IMR-90 (cell line): Measurements from ENCODE around the gene OSBPL6. TPM values are rescaled to one million over a fixed set of nuclear protein-coding genes. Genes with fewer than 3 reads are reported as not detected.
A peak's percentile ranks its signal among the peaks of the same experiment; 100 is the strongest.

Source experiments
- ATAC-seq: fragments of 200-7000 bp; cut with Tn5 transposase; 2 replicates; pipeline ENCODE4 v1.9.1; 2020; ENCODE audit warnings: low read depth, mild to moderate bottlenecking, moderate library complexity
- BruUV-seq: library from RNA; stranded (reverse); fragments of 400-500 nt; replicated peaks from 2 replicates; lab custom pipeline; 2021; lab: Mats Ljungman, UMichigan
- CTCF ChIA-PET: fragments of 300-600 bp; formaldehyde crosslinking; extraction: SDS; loops from one replicate; lab custom pipeline; 2021; ENCODE audit warnings: antibody characterized with exemption; lab: Yijun Ruan, JAX
- POLR2A ChIA-PET: fragments of 300-600 bp; sonication (Branson Sonifier 250); formaldehyde crosslinking; loops from one replicate; lab custom pipeline; 2022; ENCODE audit warnings: antibody characterized with exemption; ENCODE audit not compliant: unreplicated experiment; lab: Charles Lee
- DNase-seq: peaks from one replicate; pipeline ENCODE4 v3.0.0; 2013
- H2AFZ ChIP-seq: replicated peaks from 2 replicates; pipeline ENCODE3; 2013; ENCODE audit warnings: low read length, mild to moderate bottlenecking; ENCODE audit not compliant: poor library complexity
- H2AK5ac ChIP-seq: 2 replicates; pipeline ENCODE4 v1.6.1; 2013; ENCODE audit warnings: low read depth, low read length, inconsistent platforms
- H2AK9ac ChIP-seq: replicated peaks from 2 replicates; pipeline ENCODE3; 2013; ENCODE audit warnings: mild to moderate bottlenecking, low read depth, low read length, moderate library complexity; ENCODE audit not compliant: poor library complexity
- H2BK120ac ChIP-seq: 2 replicates; pipeline ENCODE4 v1.6.1; 2013; ENCODE audit warnings: low read depth, low read length, inconsistent platforms
- H2BK15ac ChIP-seq: 3 replicates; pipeline ENCODE4 v1.6.1; 2013; ENCODE audit warnings: low read depth, low read length, inconsistent platforms
- H2BK20ac ChIP-seq: 2 replicates; pipeline ENCODE4 v1.6.1; 2013; ENCODE audit warnings: low read depth, mild to moderate bottlenecking, inconsistent platforms, low read length, moderate library complexity
- H2BK5ac ChIP-seq: 2 replicates; pipeline ENCODE4 v1.6.1; 2013; ENCODE audit warnings: mild to moderate bottlenecking, low read depth, low read length, inconsistent platforms; ENCODE audit not compliant: poor library complexity, severe bottlenecking
- H3K14ac ChIP-seq: replicated peaks from 2 replicates; pipeline ENCODE4 v1.6.1; 2013; ENCODE audit warnings: low read depth, low read length, inconsistent platforms
- H3K18ac ChIP-seq: 2 replicates; pipeline ENCODE4 v1.6.1; 2013; ENCODE audit warnings: low read depth, low read length, control low read depth
- H3K23ac ChIP-seq: 2 replicates; pipeline ENCODE4 v1.6.1; 2013; ENCODE audit warnings: low read depth, low read length, inconsistent platforms
- H3K27ac ChIP-seq: 2 replicates; pipeline ENCODE4 v1.5.1; 2013; ENCODE audit warnings: mild to moderate bottlenecking, control low read depth, low read length; ENCODE audit not compliant: insufficient read depth
- H3K27me3 ChIP-seq: 2 replicates; pipeline ENCODE4 v1.6.1; 2013; ENCODE audit warnings: low read length; ENCODE audit not compliant: control insufficient read depth, insufficient read depth
- H3K36me3 ChIP-seq: 2 replicates; pipeline ENCODE4 v1.6.1; 2013; ENCODE audit warnings: low read length, mixed read lengths; ENCODE audit not compliant: control insufficient read depth, insufficient read depth
- H3K4ac ChIP-seq: 2 replicates; pipeline ENCODE4 v1.6.1; 2013; ENCODE audit warnings: low read depth, low read length, inconsistent platforms
- H3K4me1 ChIP-seq: 2 replicates; pipeline ENCODE4 v1.6.1; 2013; ENCODE audit warnings: low read length, mixed read lengths; ENCODE audit not compliant: control insufficient read depth, insufficient read depth
- H3K4me2 ChIP-seq: 2 replicates; pipeline ENCODE4 v1.6.1; 2013; ENCODE audit warnings: low read depth, mild to moderate bottlenecking, control low read depth, low read length, moderate library complexity
- H3K4me3 ChIP-seq: 2 replicates; pipeline ENCODE4 v1.5.1; 2013; ENCODE audit warnings: low read depth, mild to moderate bottlenecking, control low read depth, low read length, moderate library complexity; ENCODE audit not compliant: insufficient read depth
- H3K56ac ChIP-seq: 2 replicates; pipeline ENCODE4 v1.6.1; 2013; ENCODE audit warnings: low read length, inconsistent platforms; ENCODE audit not compliant: insufficient read depth; ENCODE audit errors: extremely low read depth
- H3K79me1 ChIP-seq, 2 experiments: 2 replicates each; pipeline ENCODE4 v1.6.1; 2013; ENCODE audit warnings: low read length in 2 of 2, inconsistent platforms in 1 of 2, low read depth in 1 of 2
- H3K9ac ChIP-seq: 2 replicates; pipeline ENCODE4 v1.6.1; 2013; ENCODE audit warnings: low read depth, low read length, control low read depth
- H3K9me1 ChIP-seq: 2 replicates; pipeline ENCODE4 v1.6.1; 2013; ENCODE audit warnings: low read length, inconsistent platforms; ENCODE audit not compliant: insufficient read depth
- H3K9me3 ChIP-seq: 2 replicates; pipeline ENCODE4 v1.6.1; 2013; ENCODE audit warnings: low read length; ENCODE audit not compliant: control insufficient read depth, insufficient read depth
- H4K20me1 ChIP-seq: 2 replicates; pipeline ENCODE4 v1.6.1; 2013; ENCODE audit warnings: low read length, inconsistent platforms; ENCODE audit not compliant: insufficient read depth
- H4K5ac ChIP-seq: 2 replicates; pipeline ENCODE4 v1.6.1; 2013; ENCODE audit warnings: mild to moderate bottlenecking, low read depth, low read length, control low read depth
- H4K8ac ChIP-seq, 2 experiments: 2 replicates each; pipeline ENCODE4 v1.6.1; 2013; ENCODE audit warnings: low read depth in 2 of 2, low read length in 2 of 2, control low read depth in 1 of 2, inconsistent platforms in 1 of 2
- H4K91ac ChIP-seq: 2 replicates; pipeline ENCODE4 v1.6.1; 2013; ENCODE audit warnings: low read depth, low read length, inconsistent platforms; ENCODE audit not compliant: insufficient read depth
- BHLHE40 ChIP-seq: fragments of 150-350 bp; IDR thresholded peaks from 2 replicates; pipeline ENCODE4 v1.6.1; 2016; ENCODE audit warnings: mild to moderate bottlenecking, low read depth, low read length
- CEBPB ChIP-seq: IDR thresholded peaks from 2 replicates; pipeline ENCODE4 v1.6.1; 2012; ENCODE audit warnings: low read depth, low read length, improper control_type of control experiment
- CHD1 ChIP-seq: IDR thresholded peaks from 2 replicates; pipeline ENCODE4 v1.6.1; 2012; ENCODE audit warnings: low read depth, low read length, improper control_type of control experiment
- FOS ChIP-seq: fragments of 150-350 bp; IDR thresholded peaks from 2 replicates; pipeline ENCODE4 v1.6.1; 2016; ENCODE audit warnings: low read depth, low read length
- MAFK ChIP-seq: IDR thresholded peaks from 2 replicates; pipeline ENCODE4 v1.6.1; 2012; ENCODE audit warnings: low read depth, low read length, improper control_type of control experiment
- MAZ ChIP-seq: IDR thresholded peaks from 2 replicates; pipeline ENCODE4 v1.6.1; 2012; ENCODE audit warnings: low read depth, mild to moderate bottlenecking, low read length, improper control_type of control experiment, moderate library complexity, borderline replicate concordance
- MXI1 ChIP-seq: IDR thresholded peaks from 2 replicates; pipeline ENCODE4 v1.6.1; 2012; ENCODE audit warnings: low read depth, mild to moderate bottlenecking, low read length, moderate library complexity, borderline replicate concordance
- NFE2L2 ChIP-seq: fragments of 150-350 bp; IDR thresholded peaks from 2 replicates; pipeline ENCODE4 v1.6.1; 2016; ENCODE audit warnings: low read depth, mild to moderate bottlenecking, low read length
- POLR2A ChIP-seq: IDR thresholded peaks from 2 replicates; pipeline ENCODE4 v1.6.1; 2012; ENCODE audit warnings: mild to moderate bottlenecking, low read depth, low read length
- RAD21 ChIP-seq: IDR thresholded peaks from 2 replicates; pipeline ENCODE4 v1.6.1; 2012; ENCODE audit warnings: low read length, improper control_type of control experiment
- RCOR1 ChIP-seq: IDR thresholded peaks from 2 replicates; pipeline ENCODE4 v1.6.1; 2012; ENCODE audit warnings: mild to moderate bottlenecking, low read length, improper control_type of control experiment; ENCODE audit not compliant: insufficient replicate concordance
- RFX5 ChIP-seq: IDR thresholded peaks from 2 replicates; pipeline ENCODE4 v1.8.0; 2012; ENCODE audit warnings: low read depth, mild to moderate bottlenecking, low read length, moderate library complexity
- SMC3 ChIP-seq: fragments of 150-350 bp; IDR thresholded peaks from 2 replicates; pipeline ENCODE4 v1.6.1; 2016; ENCODE audit warnings: low read depth, mild to moderate bottlenecking, antibody characterized with exemption, low read length, moderate library complexity
- WGBS, 2 experiments: methylation state at CpG; one replicate each; pipeline versions ENCODE4 v1.1.5 to v1.1.7; 2013; ENCODE audit warnings: missing lambda C conversion rate in 2 of 2; ENCODE audit not compliant: insufficient read length in 1 of 2; ENCODE audit errors: extremely low coverage in 2 of 2; 5-methylcytosine and 5-hydroxymethylcytosine counted together
- dilution Hi-C: fragments of 300-500 bp; cut with HindIII; formaldehyde crosslinking; loops from one replicate; pipeline ENCODE4 v1.14.3; 2018; ENCODE audit warnings: low sequenced_read_pairs; ENCODE audit not compliant: unreplicated experiment
- in situ Hi-C: fragments of 300-500 bp; cut with MboI; formaldehyde crosslinking; loops from 3 replicates; pipeline ENCODE4 v1.14.3; 2019; ENCODE audit warnings: low sequenced_read_pairs, inconsistent platforms, mixed read lengths
- intact Hi-C: fragments of 100-400 bp; cut with micrococcal nuclease; formaldehyde crosslinking; loops from 2 replicates; pipeline ENCODE4 v1.10.0; 2022
- polyA plus RNA-seq, 3 experiments: library from polyadenylated mRNA; depleted of rRNA; stranded (reverse); fragments of >200 nt; gene quantifications; 2 replicates each; pipeline ENCODE4 v1.2.3, GENCODE V29; 2012; ENCODE audit warnings: low replicate concordance in 1 of 3
- total RNA-seq: library from RNA; depleted of rRNA; stranded (reverse); fragments of >200 nt; gene quantifications from 2 replicates; pipeline ENCODE4 v1.2.3, GENCODE V29; 2012
- TF ChIP-seq, protein P1 (sequence below): fragments of 150-350 bp; IDR thresholded peaks from 2 replicates; pipeline ENCODE4 v1.6.1; 2016; ENCODE audit warnings: low read depth, mild to moderate bottlenecking, low read length, moderate library complexity, borderline replicate concordance
- TF ChIP-seq, protein P2 (sequence below): fragments of 150-350 bp; IDR thresholded peaks from 2 replicates; pipeline ENCODE4 v1.6.1; 2017; ENCODE audit warnings: mild to moderate bottlenecking, antibody characterized with exemption, low read length, low read depth
- TF ChIP-seq, protein P3 (sequence below): conservative IDR thresholded peaks from 2 replicates; pipeline ENCODE4 v1.5.1; 2012; ENCODE audit warnings: mild to moderate bottlenecking, low read depth, low read length, improper control_type of control experiment

OSBPL6 gene
- total and polyA plus RNA-seq, 2 of the 4 experiments (the other 2 are of a cell fraction) = 3.2 to 3.7 TPM

DNA sequence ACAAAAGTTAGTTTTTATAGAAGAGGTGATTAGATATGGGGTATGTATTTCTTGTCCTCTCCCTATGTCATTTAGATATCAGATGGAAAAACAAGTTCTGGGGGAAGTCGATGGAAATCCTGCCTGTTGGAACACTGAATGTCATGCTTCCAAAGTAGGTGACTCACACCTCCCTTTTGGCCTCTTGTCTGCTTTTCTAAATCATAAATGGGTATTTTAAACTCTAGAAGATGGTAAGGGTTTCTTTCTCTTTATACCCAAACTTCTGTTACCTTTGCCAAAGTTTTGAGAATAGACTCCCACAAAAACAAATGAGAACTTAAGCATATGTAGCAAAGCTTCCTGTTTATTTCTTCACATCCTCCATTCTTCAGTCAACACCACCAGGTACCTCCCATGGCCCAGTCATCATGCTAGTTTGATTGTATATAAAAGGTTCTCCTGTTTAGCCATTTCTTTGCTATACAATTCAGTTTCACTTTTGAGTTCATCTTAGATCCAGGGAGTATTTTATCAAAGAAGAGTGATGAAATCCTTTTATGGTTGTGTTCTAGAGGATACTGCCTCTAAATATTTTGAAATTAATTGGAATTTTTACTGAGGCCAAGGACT is 192.8 kb downstream of the OSBPL6 start:
- peak overlapping the region; percentile 81 for H2BK5ac ChIP-seq
- H4K8ac ChIP-seq = no peak overlapping the region; a peak in 2 of 4 replicates
- WGBS, 2 experiments = no CpG with 5 or more reads among the region's 1 CpG
- CTCF ChIA-PET = no interaction called here
- in situ Hi-C loops (no loop called here), intact Hi-C loops (no loop called here), dilution Hi-C loops (no loop called here)
- H3K14ac ChIP-seq = no peak overlapping the region
- no peak overlapping the region for H2BK120ac ChIP-seq
- H3K9ac ChIP-seq = no peak overlapping the region
- no peaks in the 10 kb centered on the region for H3K27me3 ChIP-seq
- POLR2A ChIA-PET = no interaction called here
- no peak overlapping the region for H2BK20ac ChIP-seq
- H3K36me3 ChIP-seq = no peaks in the 10 kb centered on the region
- no peak overlapping the region for H3K23ac ChIP-seq
- peaks cover 6% of the 10 kb centered on the region for H3K9me1 ChIP-seq
- TF ChIP-seq, protein P1, sequence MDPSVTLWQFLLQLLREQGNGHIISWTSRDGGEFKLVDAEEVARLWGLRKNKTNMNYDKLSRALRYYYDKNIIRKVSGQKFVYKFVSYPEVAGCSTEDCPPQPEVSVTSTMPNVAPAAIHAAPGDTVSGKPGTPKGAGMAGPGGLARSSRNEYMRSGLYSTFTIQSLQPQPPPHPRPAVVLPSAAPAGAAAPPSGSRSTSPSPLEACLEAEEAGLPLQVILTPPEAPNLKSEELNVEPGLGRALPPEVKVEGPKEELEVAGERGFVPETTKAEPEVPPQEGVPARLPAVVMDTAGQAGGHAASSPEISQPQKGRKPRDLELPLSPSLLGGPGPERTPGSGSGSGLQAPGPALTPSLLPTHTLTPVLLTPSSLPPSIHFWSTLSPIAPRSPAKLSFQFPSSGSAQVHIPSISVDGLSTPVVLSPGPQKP = no peak
- TF ChIP-seq CHD1 (no peak), RFX5 (no peak), BHLHE40 (no peak), SMC3 (no peak), RCOR1 (no peak), POLR2A (no peak), MAZ (no peak), CEBPB (no peak), MAFK (no peak), MXI1 (no peak), RAD21 (no peak), NFE2L2 (no peak), FOS (no peak)
- TF ChIP-seq, protein P2, sequence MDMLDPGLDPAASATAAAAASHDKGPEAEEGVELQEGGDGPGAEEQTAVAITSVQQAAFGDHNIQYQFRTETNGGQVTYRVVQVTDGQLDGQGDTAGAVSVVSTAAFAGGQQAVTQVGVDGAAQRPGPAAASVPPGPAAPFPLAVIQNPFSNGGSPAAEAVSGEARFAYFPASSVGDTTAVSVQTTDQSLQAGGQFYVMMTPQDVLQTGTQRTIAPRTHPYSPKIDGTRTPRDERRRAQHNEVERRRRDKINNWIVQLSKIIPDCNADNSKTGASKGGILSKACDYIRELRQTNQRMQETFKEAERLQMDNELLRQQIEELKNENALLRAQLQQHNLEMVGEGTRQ = no peak
- TF ChIP-seq, protein P3, sequence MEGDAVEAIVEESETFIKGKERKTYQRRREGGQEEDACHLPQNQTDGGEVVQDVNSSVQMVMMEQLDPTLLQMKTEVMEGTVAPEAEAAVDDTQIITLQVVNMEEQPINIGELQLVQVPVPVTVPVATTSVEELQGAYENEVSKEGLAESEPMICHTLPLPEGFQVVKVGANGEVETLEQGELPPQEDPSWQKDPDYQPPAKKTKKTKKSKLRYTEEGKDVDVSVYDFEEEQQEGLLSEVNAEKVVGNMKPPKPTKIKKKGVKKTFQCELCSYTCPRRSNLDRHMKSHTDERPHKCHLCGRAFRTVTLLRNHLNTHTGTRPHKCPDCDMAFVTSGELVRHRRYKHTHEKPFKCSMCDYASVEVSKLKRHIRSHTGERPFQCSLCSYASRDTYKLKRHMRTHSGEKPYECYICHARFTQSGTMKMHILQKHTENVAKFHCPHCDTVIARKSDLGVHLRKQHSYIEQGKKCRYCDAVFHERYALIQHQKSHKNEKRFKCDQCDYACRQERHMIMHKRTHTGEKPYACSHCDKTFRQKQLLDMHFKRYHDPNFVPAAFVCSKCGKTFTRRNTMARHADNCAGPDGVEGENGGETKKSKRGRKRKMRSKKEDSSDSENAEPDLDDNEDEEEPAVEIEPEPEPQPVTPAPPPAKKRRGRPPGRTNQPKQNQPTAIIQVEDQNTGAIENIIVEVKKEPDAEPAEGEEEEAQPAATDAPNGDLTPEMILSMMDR = no peak
- DNase-seq (peak; percentile 47), ATAC-seq (peak; percentile 59)
- H3K56ac ChIP-seq = no peak overlapping the region
- H2AK5ac ChIP-seq = no peak overlapping the region
- H3K4me2 ChIP-seq = peak overlapping the region; percentile 69; the same call in 1 of the 2 replicates
- no peak overlapping the region for H2AFZ ChIP-seq
- no peaks in the 10 kb centered on the region for H3K79me1 ChIP-seq
- H3K9me3 ChIP-seq = no peaks in the 10 kb centered on the region
- peak overlapping the region; percentile 49; the same call in 1 of the 2 replicates for H3K27ac ChIP-seq
- H4K91ac ChIP-seq = no peak overlapping the region; the same call in 1 of the 2 replicates
- H3K18ac ChIP-seq = peak overlapping the region; percentile 3; the same call in 1 of the 2 replicates
- H4K20me1 ChIP-seq = no peaks in the 10 kb centered on the region
- H3K4ac ChIP-seq = no peak overlapping the region
- H2AK9ac ChIP-seq = no peak overlapping the region
- no peak overlapping the region; the same call in 2 of the 3 replicates for H2BK15ac ChIP-seq
- no TSS peak for BruUV-seq
- no peak overlapping the region for H3K4me3 ChIP-seq
- peaks cover 8% of the 10 kb centered on the region for H3K4me1 ChIP-seq
- peak overlapping the region; percentile 72; the same call in 1 of the 2 replicates for H4K5ac ChIP-seq
